Ureter (tissue), 1 donor: ENCODE data around the gene LRSAM1. TPM values are rescaled to one million over a fixed set of nuclear protein-coding genes. Genes with fewer than 3 reads are reported as not detected.

Experiments used
- DNase-seq: peaks from one replicate; pipeline ENCODE4 v3.0.0-alpha.2; 2020; ENCODE audit warnings: low spot score
- total RNA-seq: library from RNA; stranded (reverse); gene quantifications from one replicate; pipeline ENCODE4 v1.2.4, GENCODE V29; 2023
- donor health status: DM: yes; HTN: yes; CAD: no.

LRSAM1 gene
- total RNA-seq, 1 donor from 2014 or later: 30.4 TPM

GRCh38 chr9:127550751-127551150, 99.4 kb downstream of the LRSAM1 start:
- no peak for DNase-seq

Other genes starting within 250 kb of the LRSAM1 start
- 59.0 TPM for gene GARNL3, start 186.7 kb upstream of the LRSAM1 start, total RNA-seq
- 38.4 TPM for gene SLC2A8, start 54.3 kb upstream of the LRSAM1 start, total RNA-seq
- 13.2 TPM for gene ZNF79, start 27.1 kb upstream of the LRSAM1 start, total RNA-seq
- 1,953 TPM for gene RPL12, start 104 bp upstream of the LRSAM1 start, total RNA-seq
- gene STXBP1, start 160.8 kb downstream of the LRSAM1 start, total RNA-seq: 29.8 TPM